IPS DF 4.7 (cell line): ENCODE data around the gene NRXN2.

ENCODE experiments used
- DNase-seq: peaks from one replicate; pipeline ENCODE4 v3.0.0-alpha.2; 2013; ENCODE audit warnings: low spot score; ENCODE audit errors: extremely low read depth

The NRXN2 gene

DNA sequence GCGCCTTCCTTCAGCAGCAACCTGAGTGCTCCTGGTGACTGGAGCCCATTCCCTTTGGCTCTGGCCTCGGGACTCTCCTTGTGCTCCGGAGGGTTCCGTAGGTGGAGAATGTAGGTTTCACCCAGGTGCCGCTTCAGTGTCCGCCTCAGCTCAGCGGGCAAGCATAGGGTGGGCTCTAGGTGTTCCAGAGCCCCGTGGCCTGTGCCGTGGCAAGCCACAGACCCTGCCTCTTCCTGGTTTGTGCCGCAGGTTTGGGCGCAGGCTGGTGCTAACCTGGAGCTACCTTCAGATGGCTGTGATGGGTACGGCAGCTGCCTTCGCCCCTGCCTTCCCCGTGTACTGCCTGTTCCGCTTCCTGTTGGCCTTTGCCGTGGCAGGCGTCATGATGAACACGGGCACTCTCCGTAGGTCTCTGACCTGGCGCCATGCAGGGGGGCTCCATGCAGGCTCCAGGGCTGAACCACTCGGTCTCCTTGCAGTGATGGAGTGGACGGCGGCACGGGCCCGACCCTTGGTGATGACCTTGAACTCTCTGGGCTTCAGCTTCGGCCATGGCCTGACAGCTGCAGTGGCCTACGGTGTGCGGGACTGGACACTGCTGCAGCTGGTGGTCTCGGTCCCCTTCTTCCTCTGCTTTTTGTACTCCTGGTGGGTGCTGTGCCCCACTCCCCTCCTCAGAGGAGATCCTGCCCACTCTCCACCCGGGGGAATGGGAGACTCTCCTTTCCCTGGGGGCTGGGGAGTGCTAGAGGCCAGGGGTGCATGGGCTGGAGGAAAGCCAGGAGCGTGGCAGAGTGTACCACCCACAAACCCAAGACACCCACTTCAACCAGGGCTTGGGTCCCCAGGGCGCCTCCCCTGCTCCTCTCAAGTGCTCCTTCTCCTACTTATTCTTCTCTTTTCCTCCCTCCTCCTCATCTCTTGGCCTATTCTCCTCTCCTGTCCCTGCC lies 129.6 kb downstream of the NRXN2 start:
- no peak for DNase-seq

- DNase-seq = no peak
Measured at GRCh38 chr11:64592656-64593055, 130.3 kb downstream of the NRXN2 start.

DNA sequence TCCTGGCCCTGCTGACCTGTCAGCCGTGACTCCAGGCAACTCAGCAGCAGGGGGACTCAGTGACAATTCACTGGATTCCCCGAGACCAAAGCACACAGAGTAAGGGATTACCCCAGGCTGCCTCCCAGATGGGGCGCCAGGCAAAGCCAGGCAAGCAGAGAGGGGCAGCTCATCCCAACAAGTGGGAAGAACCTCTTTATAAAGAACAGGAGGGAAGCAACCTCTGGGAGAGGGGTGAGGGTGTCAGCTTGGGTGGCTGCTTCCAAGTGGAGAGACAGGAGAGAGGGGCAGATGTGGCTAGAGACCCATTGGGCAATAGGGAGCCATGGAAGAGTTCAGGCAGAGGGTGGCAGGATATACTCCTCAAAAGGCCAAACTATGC lies 130.8 kb downstream of the NRXN2 start:
- DNase-seq = no peak

- DNase-seq = no peak
Measured at GRCh38 chr11:64591257-64592233, 131.5 kb downstream of the NRXN2 start.

- no peak for DNase-seq
Measured at GRCh38 chr11:64590763-64591221, 132.2 kb downstream of the NRXN2 start, which contains the start of gene SLC22A12. Gene SLC22A12 (plus strand): TSS chr11:64591220. CDS start chr11:64591557, 337 bp downstream.

GRCh38 chr11:64588701-64589100 lies 134.3 kb downstream of the NRXN2 start:
- no peak for DNase-seq

DNA sequence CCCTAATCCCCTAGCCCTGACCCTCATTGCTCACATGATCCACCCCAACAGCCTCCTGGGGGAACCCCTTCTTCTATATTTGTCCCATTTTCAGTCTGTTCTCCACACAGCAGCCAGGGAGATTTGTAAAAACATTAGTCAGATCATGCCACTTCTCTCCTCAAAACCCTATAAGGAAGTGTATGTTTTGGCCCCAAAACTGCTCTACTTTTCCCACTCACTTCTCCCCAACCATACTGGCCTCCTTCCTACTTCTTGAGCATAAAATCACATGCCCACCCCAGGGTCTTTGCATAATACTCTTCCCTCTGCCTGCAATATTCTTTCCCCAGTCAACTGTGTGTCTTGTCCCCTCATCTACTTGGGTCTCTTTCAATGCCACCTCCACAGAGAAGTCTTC lies 136.6 kb downstream of the NRXN2 start:
- DNase-seq = no peak

DNA sequence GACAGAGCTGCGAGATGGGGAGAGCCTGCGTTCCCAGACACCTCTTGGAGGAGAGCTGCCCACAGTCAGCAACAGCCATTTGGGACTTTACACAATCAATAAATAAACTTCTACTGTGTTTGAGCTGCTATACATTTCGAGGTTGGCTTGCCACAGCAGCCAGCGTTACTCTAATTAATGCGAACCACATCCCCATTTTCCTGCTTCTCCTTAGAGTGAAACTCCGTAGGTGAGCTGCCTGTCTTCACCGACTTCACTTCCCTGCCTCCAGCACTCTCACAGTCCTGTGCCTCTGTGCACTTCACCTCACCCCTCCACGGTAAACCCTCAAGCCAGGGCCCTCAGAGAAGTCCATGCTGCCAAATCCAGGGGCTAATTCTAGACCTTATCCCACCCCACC lies 137.8 kb downstream of the NRXN2 start:
- no peak for DNase-seq

DNA sequence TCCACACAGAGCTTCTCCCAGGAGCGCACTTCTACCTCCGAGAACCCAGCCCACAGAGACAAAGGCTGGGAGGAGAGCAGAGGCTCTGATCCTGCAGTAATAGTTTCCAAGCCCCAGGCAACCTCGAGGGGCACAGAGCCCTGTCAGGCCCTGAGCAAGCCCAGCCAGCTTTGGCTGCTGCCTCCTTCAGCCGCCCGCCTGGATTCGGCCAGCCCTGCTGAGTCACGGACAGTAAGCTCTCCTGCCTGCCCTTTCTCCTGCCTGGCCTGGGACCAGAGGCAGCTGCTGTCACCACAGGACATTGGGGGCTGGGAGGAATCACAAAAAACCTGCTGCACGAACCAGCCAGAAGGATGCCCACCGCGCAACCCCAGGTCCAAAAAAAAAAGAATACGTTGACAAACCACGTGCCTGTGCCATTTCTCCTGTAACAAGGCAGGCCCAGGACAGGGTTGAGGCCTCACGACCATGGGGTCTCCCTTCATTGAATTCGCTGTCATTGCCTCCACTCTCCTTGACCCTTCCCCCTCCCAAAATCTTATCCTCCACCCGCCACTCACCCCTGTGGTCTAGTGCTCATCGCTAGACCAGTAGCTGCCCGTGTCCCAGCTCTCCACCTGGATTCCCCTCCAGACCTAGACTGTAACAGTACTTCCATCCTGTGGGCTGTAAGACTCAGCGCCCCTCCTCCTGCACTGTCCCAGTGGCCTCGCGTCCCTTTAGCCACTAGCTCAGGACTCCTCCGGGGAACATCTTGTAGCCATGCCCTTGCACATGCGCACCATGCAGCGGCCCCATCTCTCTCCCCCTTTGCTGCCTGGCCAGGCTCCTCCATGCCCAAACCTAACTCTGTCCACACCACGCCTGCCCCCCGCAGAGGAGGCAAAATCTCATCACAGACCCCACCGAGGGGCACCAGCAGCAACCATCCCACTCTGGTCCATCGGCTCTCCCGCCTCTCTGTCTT lies 139.4 kb downstream of the NRXN2 start:
- DNase-seq = no peak

DNA sequence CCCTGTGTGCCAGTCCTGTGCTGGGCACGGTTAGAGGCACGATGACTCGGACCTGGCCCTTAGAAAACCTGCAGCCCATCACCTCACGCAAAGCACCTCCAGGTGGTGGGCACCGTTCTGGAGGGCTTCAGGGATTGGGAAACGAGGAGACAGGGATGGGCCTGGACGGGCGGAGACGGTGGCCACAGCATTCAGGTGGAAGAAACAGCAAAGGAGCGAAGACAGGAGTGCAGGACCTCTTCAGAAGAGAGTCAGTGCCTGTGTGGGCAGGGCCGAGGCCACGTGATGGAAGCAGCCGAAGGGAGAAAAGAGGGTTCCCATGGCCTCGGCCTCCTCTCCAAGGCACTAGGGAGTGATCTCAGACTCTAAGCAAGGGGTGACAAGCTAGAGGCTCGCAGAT lies 140.1 kb downstream of the NRXN2 start:
- DNase-seq = no peak

GRCh38 chr11:64581057-64581523 lies 141.9 kb downstream of the NRXN2 start:
- no peak for DNase-seq

- no peak for DNase-seq
Measured at GRCh38 chr11:64580412-64580811, 142.6 kb downstream of the NRXN2 start.

DNA sequence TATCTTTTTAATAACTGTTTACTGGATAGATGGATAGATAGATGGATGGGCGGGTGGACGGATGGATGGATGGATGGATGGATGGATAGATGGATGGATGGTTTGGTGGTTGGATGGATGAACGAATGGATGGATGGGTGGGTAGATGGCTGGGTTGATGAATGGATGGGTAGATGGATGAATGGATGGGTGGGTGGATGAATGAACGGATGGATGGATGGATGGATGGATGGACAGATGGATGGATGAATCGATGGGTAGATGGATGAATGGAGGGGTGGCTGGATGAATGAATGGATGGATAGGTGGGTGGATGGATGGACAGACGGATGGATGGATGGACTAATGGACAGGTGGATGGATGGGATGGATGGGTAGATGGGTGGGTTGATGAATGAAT lies 145.8 kb downstream of the NRXN2 start:
- no peak for DNase-seq

DNA sequence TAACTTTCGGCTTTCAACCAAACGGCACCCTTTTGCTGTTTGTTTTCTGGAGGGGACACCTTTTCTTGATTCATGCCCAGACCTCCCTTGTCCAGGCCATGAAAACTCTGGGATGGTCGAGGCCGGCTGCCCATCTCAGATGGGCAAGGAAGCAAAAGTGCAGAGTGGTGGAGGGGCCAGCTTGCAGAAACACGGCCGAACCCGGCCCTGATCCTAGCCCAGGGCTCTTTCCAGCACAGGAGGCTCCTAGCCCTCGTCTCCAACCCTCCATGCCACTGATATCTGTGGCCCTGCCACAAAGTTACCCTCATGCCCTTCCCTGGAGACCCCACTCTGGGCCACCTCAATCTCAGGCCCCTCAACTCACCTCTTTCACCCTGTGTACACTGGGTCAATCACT lies 150.9 kb downstream of the NRXN2 start:
- DNase-seq = no peak

DNA sequence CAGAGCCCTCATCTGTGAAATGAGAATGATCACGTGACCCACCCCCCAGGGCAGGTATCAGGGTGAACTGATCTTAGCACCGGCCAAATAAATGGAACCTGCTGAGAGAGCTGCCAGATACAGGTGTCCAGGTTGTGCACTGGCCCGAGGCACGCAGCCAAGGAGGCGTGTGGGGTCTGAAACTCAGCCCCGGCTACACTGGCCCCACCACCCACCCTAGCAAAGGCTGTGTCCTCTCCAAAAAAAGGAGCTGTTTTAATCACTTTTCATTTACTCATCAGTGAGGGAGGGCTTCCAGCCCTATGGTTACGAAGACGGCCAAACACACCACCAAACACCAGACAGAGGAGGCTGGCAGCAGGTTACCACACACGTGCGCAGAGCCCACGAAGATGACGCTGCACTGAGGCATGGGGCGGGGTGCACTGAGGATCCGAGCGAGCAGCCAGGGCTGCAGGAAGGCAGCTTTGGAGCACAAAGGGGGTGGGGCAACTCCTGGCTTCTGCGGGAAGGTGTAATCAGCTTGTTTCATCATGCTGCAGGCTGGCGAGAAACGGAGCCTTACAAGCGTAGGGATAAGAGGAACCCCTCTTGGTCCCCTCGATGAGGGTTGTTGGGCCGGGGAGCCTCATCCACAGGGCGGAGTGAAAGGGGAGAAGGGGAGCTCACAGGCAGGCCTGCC lies 151.4 kb downstream of the NRXN2 start:
- DNase-seq = no peak

- DNase-seq = no peak
Measured at GRCh38 chr11:64571050-64571409, 152.0 kb downstream of the NRXN2 start.

GRCh38 chr11:64570341-64570740 lies 152.7 kb downstream of the NRXN2 start:
- no peak for DNase-seq

GRCh38 chr11:64569300-64569970 lies 153.6 kb downstream of the NRXN2 start:
- no peak for DNase-seq

- DNase-seq = no peak
Measured at GRCh38 chr11:64568584-64569140, 154.3 kb downstream of the NRXN2 start.
